Osteoblast (primary cell): ENCODE measurements around the gene SH2D2A. TPM values are rescaled to one million over a fixed set of nuclear protein-coding genes. Genes with fewer than 3 reads are reported as not detected.

Source experiments
- DNase-seq: peaks from one replicate; pipeline ENCODE4 v3.0.0; 2011; ENCODE audit warnings: low spot score, mixed read lengths; ENCODE audit not compliant: insufficient read length; ENCODE audit errors: missing footprints
- H2AFZ ChIP-seq: 2 replicates; pipeline ENCODE4 v1.6.0; 2011; ENCODE audit warnings: mild to moderate bottlenecking, low read length
- H3K27ac ChIP-seq: 2 replicates; pipeline ENCODE4 v1.5.1; 2011; ENCODE audit warnings: mild to moderate bottlenecking, low read depth, low read length, moderate library complexity
- H3K27me3 ChIP-seq: 2 replicates; pipeline ENCODE4 v1.6.0; 2012; ENCODE audit warnings: mild to moderate bottlenecking, control low read depth, inconsistent platforms, low read length, moderate library complexity; ENCODE audit not compliant: insufficient read depth
- H3K36me3 ChIP-seq: 2 replicates; pipeline ENCODE4 v1.5.1; 2011; ENCODE audit warnings: mild to moderate bottlenecking, low read length, control low read depth, moderate library complexity; ENCODE audit not compliant: insufficient read depth
- H3K4me1 ChIP-seq: 2 replicates; pipeline ENCODE4 v1.5.1; 2011; ENCODE audit warnings: mild to moderate bottlenecking, low read length, control low read depth, moderate library complexity; ENCODE audit not compliant: insufficient read depth
- H3K4me2 ChIP-seq: 2 replicates; pipeline ENCODE4 v1.6.0; 2011; ENCODE audit warnings: mild to moderate bottlenecking, low read length; ENCODE audit not compliant: insufficient read depth
- H3K4me3 ChIP-seq: fragments of 200-600 bp; sonication (generic); 3 replicates; pipeline ENCODE4 v1.5.1; 2012; ENCODE audit warnings: mild to moderate bottlenecking, low read length, inconsistent platforms; ENCODE audit not compliant: insufficient read depth
- H3K79me2 ChIP-seq: 2 replicates; pipeline ENCODE4 v1.6.0; 2012; ENCODE audit warnings: mild to moderate bottlenecking, low read length, control low read depth, inconsistent platforms; ENCODE audit not compliant: insufficient read depth
- H3K9me3 ChIP-seq: 2 replicates; pipeline ENCODE4 v1.5.1; 2011; ENCODE audit warnings: low read depth, low read length, control low read depth
- H4K20me1 ChIP-seq: 2 replicates; pipeline ENCODE4 v1.6.0; 2012; ENCODE audit warnings: mild to moderate bottlenecking, low read length, control low read depth; ENCODE audit not compliant: insufficient read depth
- CTCF ChIP-seq: IDR thresholded peaks from 2 replicates; pipeline ENCODE4 v1.5.1; 2011; ENCODE audit warnings: mild to moderate bottlenecking, low read depth, low read length, moderate library complexity; ENCODE audit errors: extremely low read depth
- total RNA-seq: library from RNA; depleted of rRNA; stranded (reverse); fragments of >200 nt; gene quantifications from 2 replicates; pipeline ENCODE4 v1.2.3, GENCODE V29; 2012

The SH2D2A gene
- total RNA-seq, 1 donor: 0.36 TPM

- Histone ChIP-seq H2AFZ (no peak overlapping the region), H4K20me1 (peaks cover 37% of the 10 kb centered on the region), H3K27ac (peak overlapping the region; percentile 88), H3K4me1 (peaks cover 23% of the 10 kb centered on the region), H3K27me3 (no peaks in the 10 kb centered on the region), H3K9me3 (no peaks in the 10 kb centered on the region), H3K4me2 (peak overlapping the region; percentile 97), H3K4me3 (peak overlapping the region; percentile 82), H3K36me3 (peaks cover 7% of the 10 kb centered on the region), H3K79me2 (peaks cover 68% of the 10 kb centered on the region)
- TF ChIP-seq CTCF: no peak
- DNase-seq: no peak
Observed at GRCh38 chr1:156768610-156769295, 47.9 kb downstream of the SH2D2A start.

- no peak for TF ChIP-seq CTCF
- H2AFZ ChIP-seq: peak overlapping the region; percentile 56
- H3K36me3 ChIP-seq: peaks cover 7% of the 10 kb centered on the region
- no peaks in the 10 kb centered on the region for H3K27me3 ChIP-seq
- peaks cover 61% of the 10 kb centered on the region for H3K79me2 ChIP-seq
- peak overlapping the region; percentile 88 for H3K27ac ChIP-seq
- peaks cover 30% of the 10 kb centered on the region for H4K20me1 ChIP-seq
- H3K4me1 ChIP-seq: peaks cover 23% of the 10 kb centered on the region
- H3K4me2 ChIP-seq: peak overlapping the region; percentile 97
- H3K9me3 ChIP-seq: no peaks in the 10 kb centered on the region
- H3K4me3 ChIP-seq: peak overlapping the region; percentile 82
- DNase-seq: no peak
Observed at GRCh38 chr1:156767879-156768604, 48.6 kb downstream of the SH2D2A start.

GRCh38 chr1:156767101-156767878 is 49.4 kb downstream of the SH2D2A start, which contains the start of gene PRCC:
TSS of gene PRCC (plus strand) at chr1:156767535. CDS start at chr1:156767772, 237 bp downstream.
- H3K27ac ChIP-seq: peak within 1 kb of the TSS; percentile 88
- DNase-seq: peak; percentile 95
- peak within 1 kb of the TSS; percentile 82 for H3K4me3 ChIP-seq
- peaks cover 7% of the 10 kb centered on the region for H3K36me3 ChIP-seq
- peak within 1 kb of the TSS; percentile 91 for H2AFZ ChIP-seq
- peaks cover 23% of the 10 kb centered on the region for H3K4me1 ChIP-seq
- H3K79me2 ChIP-seq: peaks cover 54% of the 10 kb centered on the region
- H3K27me3 ChIP-seq: no peaks in the 10 kb centered on the region
- no peak for TF ChIP-seq CTCF
- no peaks in the 10 kb centered on the region for H3K9me3 ChIP-seq
- H3K4me2 ChIP-seq: peak within 1 kb of the TSS; percentile 97
- peaks cover 22% of the 10 kb centered on the region for H4K20me1 ChIP-seq
